H9 (cell line): Measurements from ENCODE around the gene MBP. TPM values are rescaled to one million over a fixed set of nuclear protein-coding genes. Genes with fewer than 3 reads are reported as not detected.

Experiments
- DNase-seq: peaks from one replicate; pipeline ENCODE4 v3.0.0-alpha.2; 2017
- H2AFZ ChIP-seq: one replicate; pipeline ENCODE4 v1.6.1; 2013; ENCODE audit warnings: mild to moderate bottlenecking, low read length, control low read depth, moderate library complexity
- H2AK5ac ChIP-seq: 2 replicates; pipeline ENCODE4 v1.6.1; 2013; ENCODE audit warnings: low read length, control low read depth, mixed read lengths; ENCODE audit not compliant: insufficient read length
- H2BK120ac ChIP-seq: one replicate; pipeline ENCODE4 v1.6.1; 2013; ENCODE audit warnings: low read depth, mild to moderate bottlenecking, low read length, control low read depth, inconsistent platforms; ENCODE audit not compliant: poor library complexity, severe bottlenecking
- H2BK12ac ChIP-seq: 2 replicates; pipeline ENCODE4 v1.6.1; 2013; ENCODE audit warnings: low read length, control low read depth, mixed read lengths, low read depth; ENCODE audit not compliant: insufficient read length
- H2BK15ac ChIP-seq: 2 replicates; pipeline ENCODE4 v1.6.1; 2013; ENCODE audit warnings: low read depth, low read length, control low read depth
- H2BK20ac ChIP-seq: one replicate; pipeline ENCODE4 v1.6.1; 2013; ENCODE audit warnings: low read depth, mild to moderate bottlenecking, low read length, control low read depth, inconsistent platforms; ENCODE audit not compliant: poor library complexity, severe bottlenecking
- H2BK5ac ChIP-seq: 2 replicates; pipeline ENCODE4 v1.6.1; 2013; ENCODE audit warnings: low read length, control low read depth, mixed read lengths; ENCODE audit not compliant: insufficient read length
- H3K14ac ChIP-seq: 2 replicates; pipeline ENCODE4 v1.6.1; 2013; ENCODE audit warnings: low read length, control low read depth; ENCODE audit not compliant: insufficient read depth
- H3K18ac ChIP-seq: 2 replicates; pipeline ENCODE4 v1.6.1; 2013; ENCODE audit warnings: low read depth, mild to moderate bottlenecking, mixed read lengths, low read length, control low read depth; ENCODE audit not compliant: insufficient read length
- H3K23ac ChIP-seq: 2 replicates; pipeline ENCODE4 v1.6.1; 2013; ENCODE audit warnings: low read length, control low read depth, mixed read lengths, low read depth; ENCODE audit not compliant: insufficient read length
- H3K23me2 ChIP-seq: 2 replicates; pipeline ENCODE4 v1.6.1; 2013; ENCODE audit warnings: low read depth, mild to moderate bottlenecking, mixed read lengths, low read length, control low read depth; ENCODE audit not compliant: insufficient read length, poor library complexity, severe bottlenecking
- H3K27ac ChIP-seq: 2 replicates; pipeline ENCODE4 v1.5.1; 2013; ENCODE audit warnings: low read length, control low read depth, mixed read lengths, low read depth; ENCODE audit not compliant: insufficient read length
- H3K27me3 ChIP-seq: 2 replicates; pipeline ENCODE4 v1.6.1; 2013; ENCODE audit warnings: low read length, control low read depth, inconsistent platforms; ENCODE audit not compliant: insufficient read depth
- H3K4ac ChIP-seq: 2 replicates; pipeline ENCODE4 v1.6.1; 2013; ENCODE audit warnings: low read depth, mild to moderate bottlenecking, control low read depth, inconsistent platforms, low read length, moderate library complexity
- H3K4me1 ChIP-seq: 2 replicates; pipeline ENCODE4 v1.6.1; 2013; ENCODE audit warnings: low read length, control low read depth, inconsistent platforms; ENCODE audit not compliant: insufficient read depth
- H3K4me2 ChIP-seq: 2 replicates; pipeline ENCODE4 v1.6.1; 2013; ENCODE audit warnings: low read length, control low read depth, mixed read lengths; ENCODE audit not compliant: insufficient read length, insufficient read depth
- H3K56ac ChIP-seq: 2 replicates; pipeline ENCODE4 v1.6.1; 2013; ENCODE audit warnings: low read depth, mild to moderate bottlenecking, mixed read lengths, low read length, control low read depth; ENCODE audit not compliant: insufficient read length
- H3K79me1 ChIP-seq: 2 replicates; pipeline ENCODE4 v1.6.1; 2013; ENCODE audit warnings: low read depth, mild to moderate bottlenecking, moderate library complexity, low read length, control low read depth, inconsistent platforms; ENCODE audit not compliant: insufficient read depth, poor library complexity, severe bottlenecking
- H3K79me2 ChIP-seq: 2 replicates; pipeline ENCODE4 v1.6.1; 2013; ENCODE audit warnings: low read length, control low read depth, inconsistent platforms; ENCODE audit not compliant: insufficient read depth
- H3K9ac ChIP-seq: 2 replicates; pipeline ENCODE4 v1.6.1; 2013; ENCODE audit warnings: low read length, control low read depth, mixed read lengths; ENCODE audit not compliant: insufficient read length; ENCODE audit errors: extremely low read depth
- H3K9me3 ChIP-seq: one replicate; pipeline ENCODE4 v1.6.1; 2013; ENCODE audit warnings: low read depth, low read length, inconsistent platforms; ENCODE audit not compliant: control insufficient read depth
- H3T11ph ChIP-seq: one replicate; pipeline ENCODE4 v1.6.1; 2013; ENCODE audit warnings: mild to moderate bottlenecking, low read length, control low read depth, inconsistent platforms
- H4K20me1 ChIP-seq: one replicate; pipeline ENCODE4 v1.6.1; 2013; ENCODE audit not compliant: control insufficient read depth, insufficient read length, insufficient read depth
- H4K5ac ChIP-seq: 2 replicates; pipeline ENCODE4 v1.6.1; 2013; ENCODE audit warnings: low read depth, mild to moderate bottlenecking, mixed read lengths, low read length, control low read depth; ENCODE audit not compliant: insufficient read length
- H4K8ac ChIP-seq: replicated peaks from 2 replicates; pipeline ENCODE4 v1.6.1; 2013; ENCODE audit warnings: low read length, control low read depth, mixed read lengths, low read depth; ENCODE audit not compliant: insufficient read length
- H4K91ac ChIP-seq: 2 replicates; pipeline ENCODE4 v1.6.1; 2013; ENCODE audit warnings: low read depth, mild to moderate bottlenecking, moderate library complexity, mixed read lengths, low read length, control low read depth; ENCODE audit not compliant: insufficient read length
- H3K27ac Mint-ChIP-seq, 3 experiments: 2 replicates in 2 of 3; 3 replicates in 1 of 3; pipeline ENCODE4 v1.8.0; 2020 to 2021; ENCODE audit warnings: mixed read lengths in 3 of 3, mild to moderate bottlenecking in 1 of 3, moderate library complexity in 1 of 3
- H3K27me3 Mint-ChIP-seq: 2 replicates; pipeline ENCODE4 v1.8.0; 2021; ENCODE audit warnings: low read depth, mild to moderate bottlenecking, moderate library complexity, mixed read lengths
- H3K36me3 Mint-ChIP-seq, 3 experiments: 2 replicates in 2 of 3; 3 replicates in 1 of 3; pipeline ENCODE4 v1.8.0; 2020 to 2021; ENCODE audit warnings: low read depth in 3 of 3, mixed read lengths in 3 of 3; ENCODE audit not compliant: insufficient read depth in 1 of 3
- H3K4me1 Mint-ChIP-seq, 2 experiments: 2 replicates each; pipeline ENCODE4 v1.8.0; 2020; ENCODE audit warnings: mixed read lengths in 2 of 2
- H3K4me3 Mint-ChIP-seq, 2 experiments: 2 replicates in 1 of 2; 3 replicates in 1 of 2; pipeline ENCODE4 v1.8.0; 2020 to 2021; ENCODE audit warnings: mild to moderate bottlenecking in 2 of 2, mixed read lengths in 2 of 2, moderate library complexity in 1 of 2
- H3K9me3 Mint-ChIP-seq, 2 experiments: 2 replicates in 1 of 2; 3 replicates in 1 of 2; pipeline ENCODE4 v1.8.0; 2020; ENCODE audit warnings: mild to moderate bottlenecking in 2 of 2, mixed read lengths in 2 of 2, moderate library complexity in 1 of 2
- WGBS: extraction: QIAGEN DNeasy Blood & Tissue Kit; methylation state at CpG from one replicate; pipeline ENCODE4 v1.1.7; 2013; ENCODE audit warnings: missing lambda C conversion rate, low lambda C conversion rate, mixed read lengths; ENCODE audit not compliant: insufficient read length; ENCODE audit errors: extremely low coverage; 5-methylcytosine and 5-hydroxymethylcytosine counted together
- total RNA-seq: library from RNA; stranded (reverse); gene quantifications from 2 replicates; pipeline ENCODE4 v1.2.1, GENCODE V29; 2021
- TF ChIP-seq, protein P1 (sequence below): fragments of 200-600 bp; sonication (generic); conservative IDR thresholded peaks from 3 replicates; pipeline ENCODE4 v1.8.0; 2021; ENCODE audit warnings: antibody characterized with exemption, mild to moderate bottlenecking

Gene MBP
- total RNA-seq, 1 experiment from 2014 or later = 8.6 TPM

DNA sequence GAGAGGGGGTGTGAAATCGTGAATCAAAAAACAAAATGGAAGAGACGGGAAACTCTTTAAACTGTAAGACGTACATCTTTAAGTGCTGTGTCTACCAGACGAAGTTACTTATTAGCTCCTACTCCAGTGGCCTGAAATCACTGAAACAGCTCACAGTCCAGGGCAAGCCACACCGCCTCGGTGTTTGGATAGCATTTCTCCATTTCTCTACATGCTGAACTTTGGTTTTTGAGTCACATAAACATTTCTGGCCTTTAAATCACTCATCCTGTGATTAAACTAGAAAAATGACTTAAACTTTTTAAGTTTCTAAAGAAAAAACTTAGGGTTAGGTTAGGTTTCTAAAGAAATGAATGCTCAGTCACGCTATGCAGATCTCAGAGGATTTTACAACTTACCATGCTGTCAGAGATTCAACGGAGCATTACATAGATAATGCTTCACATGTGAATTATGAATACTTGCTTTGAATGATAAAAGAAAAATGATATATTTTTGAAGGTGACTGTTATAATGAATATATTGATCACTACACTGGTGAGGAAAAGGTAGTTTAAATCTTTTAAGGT lies 138.4 kb downstream of the MBP start:
- Mint-ChIP-seq H3K27me3 (peaks cover 5% of the 10 kb centered on the region), H3K9me3 (no peaks in the 10 kb centered on the region), H3K4me1 (peaks cover 25 to 44% of the 10 kb centered on the region in 2 experiments), H3K36me3 (no peaks in the 10 kb centered on the region; a peak in 1 of 7 replicates), H3K4me3 (no peak overlapping the region), H3K27ac (no peak overlapping the region)
- H3K4me1 ChIP-seq = no peaks in the 10 kb centered on the region
- H3K4me2 ChIP-seq = no peak overlapping the region
- H3K27me3 ChIP-seq = no peaks in the 10 kb centered on the region
- no peak overlapping the region for H3K4ac ChIP-seq
- H4K8ac ChIP-seq = no peak overlapping the region
- H2AFZ ChIP-seq = no peak overlapping the region
- H3K23ac ChIP-seq = no peak overlapping the region
- H2BK120ac ChIP-seq = no peak overlapping the region
- no peaks in the 10 kb centered on the region for H3K79me2 ChIP-seq
- no peak overlapping the region for H2BK20ac ChIP-seq
- no peak overlapping the region for H3K27ac ChIP-seq
- no peak overlapping the region for H4K91ac ChIP-seq
- H4K5ac ChIP-seq = no peak overlapping the region
- no peak overlapping the region for H2BK15ac ChIP-seq
- no CpG with 5 or more reads among the region's 8 CpGs for WGBS
- no peak for DNase-seq
- H3K18ac ChIP-seq = no peak overlapping the region
- no peaks in the 10 kb centered on the region for H3K23me2 ChIP-seq
- no peak overlapping the region for H3K56ac ChIP-seq
- H2BK5ac ChIP-seq = no peak overlapping the region
- no peak overlapping the region for H3T11ph ChIP-seq
- H2AK5ac ChIP-seq = no peak overlapping the region
- TF ChIP-seq, protein P1, sequence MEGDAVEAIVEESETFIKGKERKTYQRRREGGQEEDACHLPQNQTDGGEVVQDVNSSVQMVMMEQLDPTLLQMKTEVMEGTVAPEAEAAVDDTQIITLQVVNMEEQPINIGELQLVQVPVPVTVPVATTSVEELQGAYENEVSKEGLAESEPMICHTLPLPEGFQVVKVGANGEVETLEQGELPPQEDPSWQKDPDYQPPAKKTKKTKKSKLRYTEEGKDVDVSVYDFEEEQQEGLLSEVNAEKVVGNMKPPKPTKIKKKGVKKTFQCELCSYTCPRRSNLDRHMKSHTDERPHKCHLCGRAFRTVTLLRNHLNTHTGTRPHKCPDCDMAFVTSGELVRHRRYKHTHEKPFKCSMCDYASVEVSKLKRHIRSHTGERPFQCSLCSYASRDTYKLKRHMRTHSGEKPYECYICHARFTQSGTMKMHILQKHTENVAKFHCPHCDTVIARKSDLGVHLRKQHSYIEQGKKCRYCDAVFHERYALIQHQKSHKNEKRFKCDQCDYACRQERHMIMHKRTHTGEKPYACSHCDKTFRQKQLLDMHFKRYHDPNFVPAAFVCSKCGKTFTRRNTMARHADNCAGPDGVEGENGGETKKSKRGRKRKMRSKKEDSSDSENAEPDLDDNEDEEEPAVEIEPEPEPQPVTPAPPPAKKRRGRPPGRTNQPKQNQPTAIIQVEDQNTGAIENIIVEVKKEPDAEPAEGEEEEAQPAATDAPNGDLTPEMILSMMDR = no peak
- no peaks in the 10 kb centered on the region for H3K9me3 ChIP-seq
- H4K20me1 ChIP-seq = no peaks in the 10 kb centered on the region
- H3K14ac ChIP-seq = no peak overlapping the region
- no peak overlapping the region for H2BK12ac ChIP-seq
- no peaks in the 10 kb centered on the region for H3K79me1 ChIP-seq
- H3K9ac ChIP-seq = no peak overlapping the region
